Mesenchymal stem cell (in vitro differentiated cells and primary cell): ENCODE data around the gene MAP3K14.
A peak's percentile ranks its signal among the peaks of the same experiment; 100 is the strongest.

Source experiments
- DNase-seq: peaks from one replicate; pipeline ENCODE4 v3.0.0-alpha.2; 2013
- H2AFZ ChIP-seq: one replicate; pipeline ENCODE4 v1.6.1; 2013; ENCODE audit warnings: low read depth, mild to moderate bottlenecking, control low read depth, inconsistent platforms, low read length, moderate library complexity
- H2AK5ac ChIP-seq: 2 replicates; pipeline ENCODE4 v1.6.1; 2013; ENCODE audit warnings: low read length, moderate library complexity, mild to moderate bottlenecking, inconsistent platforms; ENCODE audit not compliant: severe bottlenecking
- H2BK120ac ChIP-seq: one replicate; pipeline ENCODE4 v1.6.1; 2013; ENCODE audit warnings: low read depth, mild to moderate bottlenecking, inconsistent platforms, low read length, moderate library complexity
- H2BK12ac ChIP-seq, 2 experiments: one replicate each; pipeline ENCODE4 v1.6.1; 2013; ENCODE audit warnings: inconsistent platforms in 2 of 2, low read length in 2 of 2, mild to moderate bottlenecking in 2 of 2, moderate library complexity in 2 of 2, control low read depth in 1 of 2
- H2BK15ac ChIP-seq: one replicate; pipeline ENCODE4 v1.6.1; 2013; ENCODE audit warnings: mild to moderate bottlenecking, low read depth, inconsistent platforms; ENCODE audit not compliant: poor library complexity, severe bottlenecking
- H2BK5ac ChIP-seq: 2 replicates; pipeline ENCODE4 v1.6.1; 2013; ENCODE audit warnings: low read depth, mild to moderate bottlenecking, low read length, control low read depth, inconsistent platforms; ENCODE audit not compliant: poor library complexity, severe bottlenecking
- H3K14ac ChIP-seq, 2 experiments: one replicate each; pipeline ENCODE4 v1.6.1; 2013; ENCODE audit warnings: inconsistent platforms in 2 of 2, low read length in 2 of 2, control low read depth in 1 of 2, mild to moderate bottlenecking in 1 of 2, moderate library complexity in 1 of 2
- H3K18ac ChIP-seq, 2 experiments: one replicate each; pipeline ENCODE4 v1.6.1; 2013; ENCODE audit warnings: inconsistent platforms in 2 of 2, low read length in 2 of 2, control low read depth in 1 of 2, low read depth in 1 of 2, mild to moderate bottlenecking in 1 of 2
- H3K23ac ChIP-seq, 2 experiments: one replicate each; pipeline ENCODE4 v1.6.1; 2013; ENCODE audit warnings: inconsistent platforms in 2 of 2, low read length in 2 of 2, mild to moderate bottlenecking in 2 of 2, moderate library complexity in 2 of 2, control low read depth in 1 of 2
- H3K27ac ChIP-seq: 2 replicates; pipeline ENCODE4 v1.5.1; 2013; ENCODE audit warnings: mild to moderate bottlenecking, moderate library complexity, low read length, control low read depth, inconsistent platforms; ENCODE audit not compliant: poor library complexity, severe bottlenecking
- H3K27me3 ChIP-seq, 2 experiments: 2 replicates each; pipeline versions ENCODE4 v1.6.1 to v1.7.0; 2013; ENCODE audit warnings: low read length in 2 of 2, mild to moderate bottlenecking in 2 of 2, moderate library complexity in 2 of 2, control low read depth in 1 of 2, inconsistent platforms in 1 of 2; ENCODE audit not compliant: control insufficient read depth in 1 of 2, insufficient read depth in 1 of 2
- H3K36me3 ChIP-seq, 2 experiments: 2 replicates each; pipeline versions ENCODE4 v1.6.1 to v1.7.0; 2013; ENCODE audit warnings: low read length in 2 of 2, control low read depth in 1 of 2, inconsistent platforms in 1 of 2, low read depth in 1 of 2, mild to moderate bottlenecking in 1 of 2; ENCODE audit not compliant: insufficient read depth in 2 of 2, control insufficient read depth in 1 of 2
- H3K4ac ChIP-seq, 2 experiments: one replicate each; pipeline ENCODE4 v1.6.1; 2013; ENCODE audit warnings: inconsistent platforms in 2 of 2, low read length in 2 of 2, mild to moderate bottlenecking in 2 of 2, moderate library complexity in 2 of 2, control low read depth in 1 of 2, low read depth in 1 of 2
- H3K4me1 ChIP-seq: 2 replicates; pipeline ENCODE4 v1.6.1; 2013; ENCODE audit warnings: low read depth, low read length, control low read depth; ENCODE audit not compliant: control insufficient read depth, insufficient read depth
- H3K4me2 ChIP-seq: 2 replicates; pipeline ENCODE4 v1.6.1; 2013; ENCODE audit warnings: low read length, mild to moderate bottlenecking, inconsistent platforms; ENCODE audit not compliant: poor library complexity, severe bottlenecking
- H3K4me3 ChIP-seq, 2 experiments: 2 replicates each; pipeline versions ENCODE4 v1.5.1 to v1.7.0; 2013; ENCODE audit warnings: low read length in 2 of 2, mild to moderate bottlenecking in 2 of 2, control low read depth in 1 of 2, low read depth in 1 of 2; ENCODE audit not compliant: insufficient read depth in 1 of 2
- H3K79me1 ChIP-seq: replicated peaks from 2 replicates; pipeline ENCODE4 v1.6.1; 2013; ENCODE audit warnings: mild to moderate bottlenecking, control low read depth, low read length, inconsistent platforms; ENCODE audit not compliant: poor library complexity, severe bottlenecking
- H3K9ac ChIP-seq: 2 replicates; pipeline ENCODE4 v1.7.0; 2013; ENCODE audit warnings: mild to moderate bottlenecking, low read length, moderate library complexity
- H3K9me3 ChIP-seq: 2 replicates; pipeline ENCODE4 v1.7.0; 2013; ENCODE audit warnings: mild to moderate bottlenecking, low read length; ENCODE audit not compliant: control insufficient read depth
- H4K8ac ChIP-seq: one replicate; pipeline ENCODE4 v1.6.1; 2013; ENCODE audit warnings: inconsistent platforms, mild to moderate bottlenecking, low read length, moderate library complexity
- H4K91ac ChIP-seq: one replicate; pipeline ENCODE4 v1.6.1; 2013; ENCODE audit warnings: mild to moderate bottlenecking, low read length, inconsistent platforms
- WGBS: methylation state at CpG from one replicate; pipeline ENCODE4 v1.1.7; 2013; ENCODE audit warnings: mixed read lengths; 5-methylcytosine and 5-hydroxymethylcytosine counted together

MAP3K14 gene

GRCh38 chr17:45353043-45353442 lies 36.2 kb upstream of the MAP3K14 start:
- peaks cover 0 to 10% of the 10 kb centered on the region in 2 experiments for H3K27me3 ChIP-seq
- no peak overlapping the region for H3K4me2 ChIP-seq
- no peak overlapping the region for H3K18ac ChIP-seq
- H2BK15ac ChIP-seq: no peak overlapping the region
- peaks cover 19% of the 10 kb centered on the region for H3K9me3 ChIP-seq
- no peak overlapping the region for H3K14ac ChIP-seq
- no peak overlapping the region for H3K4me3 ChIP-seq
- H2AK5ac ChIP-seq: no peak overlapping the region
- WGBS: 87% methylated on average over 4 of the region's 4 CpGs
- H3K4ac ChIP-seq: no peak overlapping the region
- no peak overlapping the region for H2AFZ ChIP-seq
- no peak overlapping the region for H3K23ac ChIP-seq
- no peaks in the 10 kb centered on the region for H3K79me1 ChIP-seq
- no peak overlapping the region for H2BK120ac ChIP-seq
- H4K91ac ChIP-seq: no peak overlapping the region
- H3K9ac ChIP-seq: no peak overlapping the region
- no peak for DNase-seq
- H4K8ac ChIP-seq: no peak overlapping the region
- no peak overlapping the region for H3K27ac ChIP-seq
- H2BK12ac ChIP-seq: no peak overlapping the region
- no peaks in the 10 kb centered on the region for H3K36me3 ChIP-seq
- no peaks in the 10 kb centered on the region for H3K4me1 ChIP-seq
- H2BK5ac ChIP-seq: no peak overlapping the region

GRCh38 chr17:45351831-45352230 lies 35.0 kb upstream of the MAP3K14 start:
- H3K79me1 ChIP-seq: no peaks in the 10 kb centered on the region

DNA sequence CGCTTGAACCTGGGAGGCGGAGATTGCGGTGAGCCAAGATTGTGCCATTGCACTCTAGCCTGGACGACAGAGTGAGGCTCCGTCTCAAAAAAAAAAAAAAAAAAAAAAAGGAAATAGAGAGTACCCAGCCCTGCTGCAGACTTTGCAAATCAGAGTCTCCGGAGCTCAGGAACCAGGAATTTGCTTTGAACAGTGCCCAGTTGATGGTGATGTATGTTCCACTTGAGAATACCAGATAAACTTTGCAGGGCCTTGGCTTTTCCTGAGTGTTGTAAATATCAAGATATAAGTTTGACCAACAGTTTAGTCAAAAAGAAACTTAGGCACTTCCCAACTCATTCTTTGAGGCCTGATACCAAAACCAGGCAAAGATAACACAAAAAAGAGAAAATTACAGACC lies 30.6 kb upstream of the MAP3K14 start:
- no peaks in the 10 kb centered on the region for H3K36me3 ChIP-seq
- DNase-seq: no peak
- peaks cover 15% of the 10 kb centered on the region for H3K4me1 ChIP-seq
- no peak overlapping the region for H4K8ac ChIP-seq
- no peak overlapping the region for H2AFZ ChIP-seq
- no peak overlapping the region for H3K4me2 ChIP-seq
- no peak overlapping the region for H3K27ac ChIP-seq
- no peaks in the 10 kb centered on the region for H3K27me3 ChIP-seq
- no peak overlapping the region for H2BK5ac ChIP-seq
- no peak overlapping the region for H3K14ac ChIP-seq
- H2AK5ac ChIP-seq: no peak overlapping the region
- no peak overlapping the region for H3K18ac ChIP-seq
- no peak overlapping the region for H3K4ac ChIP-seq
- H3K79me1 ChIP-seq: peaks cover 3% of the 10 kb centered on the region
- H2BK15ac ChIP-seq: no peak overlapping the region
- H3K9ac ChIP-seq: no peak overlapping the region
- H3K9me3 ChIP-seq: peaks cover 14% of the 10 kb centered on the region
- 61% methylated on average over 6 of the region's 6 CpGs for WGBS
- H3K23ac ChIP-seq: no peak overlapping the region
- no peak overlapping the region for H4K91ac ChIP-seq
- no peak overlapping the region for H2BK12ac ChIP-seq
- H2BK120ac ChIP-seq: no peak overlapping the region
- H3K4me3 ChIP-seq: no peak overlapping the region

More at GRCh38 chr17:45351831-45352230, 35.0 kb upstream of the MAP3K14 start:
- Histone ChIP-seq H3K9ac (no peak overlapping the region), H3K27ac (no peak overlapping the region), H3K4me1 (no peaks in the 10 kb centered on the region), H2BK5ac (no peak overlapping the region), H3K36me3 (no peaks in the 10 kb centered on the region), H3K27me3 (peaks cover 0 to 10% of the 10 kb centered on the region in 2 experiments), H2BK12ac (no peak overlapping the region), H3K23ac (no peak overlapping the region), H2AFZ (no peak overlapping the region), H4K91ac (no peak overlapping the region), H3K4ac (no peak overlapping the region), H2BK15ac (no peak overlapping the region), H3K9me3 (peaks cover 19% of the 10 kb centered on the region), H3K4me2 (no peak overlapping the region), H4K8ac (no peak overlapping the region), H3K4me3 (no peak overlapping the region), H3K14ac (no peak overlapping the region), H3K18ac (no peak overlapping the region), H2AK5ac (no peak overlapping the region), H2BK120ac (no peak overlapping the region)
- WGBS: no CpG with 5 or more reads among the region's 2 CpGs
- DNase-seq: no peak

DNA sequence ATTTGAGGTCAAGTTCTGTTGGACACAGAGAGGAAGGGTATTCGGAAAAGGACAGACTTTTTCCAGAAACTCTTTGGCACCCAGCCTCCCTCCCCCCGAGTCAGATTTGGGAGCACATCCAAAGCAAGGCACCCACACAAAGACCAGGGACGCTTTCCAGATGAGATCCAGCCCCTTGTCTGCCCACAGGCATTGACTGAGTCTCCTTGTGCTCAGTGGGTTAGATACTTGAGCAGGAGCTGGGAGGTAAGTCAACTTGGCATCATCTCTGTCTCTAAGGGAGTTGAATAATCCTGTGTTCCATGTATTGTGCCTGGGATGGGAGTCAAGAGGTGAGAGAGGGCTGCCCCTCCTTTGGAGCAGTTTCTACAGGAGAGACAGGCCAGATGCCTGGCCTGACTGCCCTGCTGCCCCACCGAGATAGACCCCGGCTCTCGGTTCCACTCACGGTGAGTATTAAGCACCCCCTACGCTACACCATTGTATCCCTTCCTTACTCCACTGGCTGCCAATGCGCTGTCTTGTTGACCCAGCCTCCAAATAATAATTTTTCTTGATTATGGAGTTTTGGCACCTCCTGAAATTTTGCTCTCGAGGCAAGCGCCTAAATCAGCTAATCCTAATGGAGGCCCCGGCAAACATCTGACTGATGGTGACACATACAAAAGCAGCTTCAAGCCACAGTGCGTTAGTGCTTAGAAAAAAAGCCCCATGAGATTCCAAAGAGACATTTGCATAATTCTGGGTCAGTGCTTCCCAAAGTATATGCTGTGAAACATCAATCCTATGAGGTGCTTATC lies 29.6 kb upstream of the MAP3K14 start:
- peak overlapping the region; percentile 71 for H4K8ac ChIP-seq
- no peak overlapping the region for H4K91ac ChIP-seq
- H2BK5ac ChIP-seq: peak overlapping the region; percentile 46
- peak overlapping the region in 1 of 2 experiments; percentile 51 for H3K4me3 ChIP-seq
- no peak for DNase-seq
- WGBS: 95% methylated on average over 13 of the region's 13 CpGs
- H2BK12ac ChIP-seq: peak overlapping the region; percentile 33 to 67
- peaks cover 3% of the 10 kb centered on the region for H3K79me1 ChIP-seq
- no peaks in the 10 kb centered on the region for H3K27me3 ChIP-seq
- H3K27ac ChIP-seq: peak overlapping the region; percentile 43
- no peak overlapping the region for H3K23ac ChIP-seq
- peak overlapping the region; percentile 45 for H2AK5ac ChIP-seq
- H3K18ac ChIP-seq: peak overlapping the region in 1 of 2 experiments; percentile 0
- no peaks in the 10 kb centered on the region for H3K36me3 ChIP-seq
- H2AFZ ChIP-seq: no peak overlapping the region
- peaks cover 23% of the 10 kb centered on the region for H3K4me1 ChIP-seq
- H2BK120ac ChIP-seq: no peak overlapping the region
- H3K4me2 ChIP-seq: no peak overlapping the region
- H3K9me3 ChIP-seq: peaks cover 6% of the 10 kb centered on the region
- H2BK15ac ChIP-seq: no peak overlapping the region
- no peak overlapping the region for H3K4ac ChIP-seq
- H3K14ac ChIP-seq: no peak overlapping the region
- H3K9ac ChIP-seq: peak overlapping the region; percentile 68
